ENCODE measurements around the gene CTCF.

DNA sequence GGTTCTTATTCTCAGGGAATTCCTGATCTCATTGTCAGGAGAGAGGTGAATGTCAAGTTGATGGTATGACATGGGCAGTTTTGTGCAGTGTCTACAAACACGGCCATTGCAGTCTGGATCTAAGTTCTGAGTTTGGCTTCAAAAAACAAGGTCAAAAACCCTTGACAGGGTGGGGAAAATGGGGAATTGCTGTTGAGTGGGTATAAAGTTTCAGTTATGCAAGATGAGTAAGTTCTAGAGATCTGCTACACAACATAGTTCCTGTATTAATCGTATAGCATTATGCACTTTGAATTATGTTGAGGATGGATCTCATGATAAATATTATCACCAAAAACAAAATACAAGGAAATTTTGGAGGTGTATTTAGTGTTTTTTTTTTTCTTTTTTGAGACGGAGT, 46.0 kb downstream of the CTCF start:
- TF ChIP-seq CTCF (conservative IDR thresholded peaks at IDR 0.05; ENCODE audit: low read depth in 2 of 2) (no peak), REST (IDR thresholded peaks at IDR 0.05; ENCODE audit: unreplicated experiment) (no peak), POLR2AphosphoS5 (IDR thresholded peaks at IDR 0.05; ENCODE audit: low read depth) (no peak), EZH2 (IDR thresholded peaks at IDR 0.05; ENCODE audit: low read depth, unreplicated experiment) (no peak), EZH2phosphoT487 (IDR thresholded peaks at IDR 0.05; ENCODE audit: unreplicated experiment) (no peak), CREB1 (CRISPR knock-in tag; IDR thresholded peaks at IDR 0.05; ENCODE audit: low read depth) (no peak), ZNF331 (CRISPR knock-in tag; IDR thresholded peaks at IDR 0.05; ENCODE audit: low read depth) (no peak)
